Neutrophil (primary cell): ENCODE results near the gene LMNB1.
"Not testable (repeated sequence)": the region's sequence is repeated elsewhere in the genome, so short reads cannot be mapped to it uniquely, and the experiment has no call there.

Experiments
- H3K27ac ChIP-seq: fragments of 200-600 bp; sonication (generic); 2 replicates; pipeline ENCODE4 v1.5.1; 2016; ENCODE audit warnings: mild to moderate bottlenecking, moderate library complexity
- H3K27me3 ChIP-seq: fragments of 200-600 bp; sonication (generic); 2 replicates; pipeline ENCODE4 v1.6.0; 2016; ENCODE audit warnings: mild to moderate bottlenecking
- H3K36me3 ChIP-seq: fragments of 200-600 bp; sonication (generic); 2 replicates; pipeline ENCODE4 v1.5.1; 2017
- H3K4me1 ChIP-seq, 2 experiments: fragments of 200-600 bp in 1 of 2; sonication (generic) in 1 of 2; 1 replicate in 1 of 2; 2 replicates in 1 of 2; pipeline versions ENCODE4 v1.5.1 to v1.6.1; 2013 to 2016; ENCODE audit warnings: low read depth in 1 of 2, low read length in 1 of 2, mild to moderate bottlenecking in 1 of 2, moderate library complexity in 1 of 2; ENCODE audit not compliant: control insufficient read depth in 1 of 2, insufficient read depth in 1 of 2
- H3K4me3 ChIP-seq, 2 experiments: fragments of 200-600 bp in 1 of 2; sonication (generic) in 1 of 2; 1 replicate in 1 of 2; 2 replicates in 1 of 2; pipeline ENCODE4 v1.5.1; 2013 to 2016; ENCODE audit warnings: low read depth in 1 of 2, low read length in 1 of 2, mild to moderate bottlenecking in 1 of 2, moderate library complexity in 1 of 2
- H3K9me3 ChIP-seq: fragments of 200-600 bp; sonication (generic); 2 replicates; pipeline ENCODE4 v1.5.1; 2016
- CTCF ChIP-seq: fragments of 200-600 bp; sonication (generic); IDR thresholded peaks from 2 replicates; pipeline ENCODE4 v1.5.1; 2016; ENCODE audit warnings: antibody characterized with exemption

LMNB1 gene

DNA sequence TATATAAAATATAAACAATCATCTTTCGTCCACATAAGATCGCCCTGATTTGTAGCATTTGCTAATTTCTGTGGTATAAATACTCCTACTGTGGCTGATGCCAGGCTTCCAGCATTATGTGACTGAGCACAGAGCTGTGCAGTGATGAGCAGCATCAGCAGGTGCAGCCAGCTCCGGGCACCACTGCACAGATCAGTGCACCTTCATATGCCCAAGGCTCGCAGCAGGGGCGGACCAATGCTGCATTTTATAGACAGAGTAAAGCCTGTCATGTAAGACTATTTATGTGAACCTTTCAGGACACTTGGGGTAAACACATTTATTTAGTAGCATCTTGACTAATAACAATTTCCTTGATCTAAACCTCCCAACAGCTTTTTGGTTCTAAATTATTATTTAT lies 53.1 kb downstream of the LMNB1 start:
- Histone ChIP-seq H3K4me3 (no peak overlapping the region), H3K4me1 (no peaks in the 10 kb centered on the region), H3K27me3 (no peaks in the 10 kb centered on the region), H3K27ac (no peak overlapping the region), H3K36me3 (peaks cover 99% of the 10 kb centered on the region), H3K9me3 (no peaks in the 10 kb centered on the region)
- no peak for TF ChIP-seq CTCF

DNA sequence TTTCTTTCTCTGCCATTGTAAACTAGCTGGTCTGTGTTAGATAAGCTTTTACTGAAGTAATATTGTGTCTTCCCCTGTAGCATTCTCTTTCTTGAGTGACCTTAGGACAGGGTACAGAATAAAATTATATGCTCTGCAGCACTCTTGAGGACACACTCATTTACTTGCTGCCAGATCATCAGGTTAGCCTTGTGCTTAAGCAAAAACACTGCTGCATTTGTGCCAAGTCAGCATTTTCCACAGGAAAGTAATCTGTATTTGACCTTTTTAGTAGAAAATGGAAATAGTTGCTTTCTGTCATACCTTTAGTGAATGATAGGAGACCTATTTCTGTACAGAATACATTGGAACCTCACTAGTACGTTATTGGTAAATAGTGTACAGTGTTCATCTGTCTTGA lies 54.2 kb downstream of the LMNB1 start:
- H3K27ac ChIP-seq, result no peak overlapping the region
- TF ChIP-seq CTCF, result no peak
- no peaks in the 10 kb centered on the region for H3K27me3 ChIP-seq
- peaks cover 99% of the 10 kb centered on the region for H3K36me3 ChIP-seq
- no peak overlapping the region for H3K4me3 ChIP-seq
- H3K9me3 ChIP-seq, result no peaks in the 10 kb centered on the region
- H3K4me1 ChIP-seq, result no peaks in the 10 kb centered on the region

GRCh38 chr5:126836778-126837177 lies 59.8 kb downstream of the LMNB1 start:
- Histone ChIP-seq H3K4me3 (no peak overlapping the region), H3K4me1 (no peaks in the 10 kb centered on the region), H3K27me3 (no peaks in the 10 kb centered on the region), H3K27ac (no peak overlapping the region), H3K36me3 (peaks cover 70% of the 10 kb centered on the region), H3K9me3 (no peaks in the 10 kb centered on the region)
- TF ChIP-seq CTCF, result no peak

- no peaks in the 10 kb centered on the region for H3K9me3 ChIP-seq
- peaks cover 65% of the 10 kb centered on the region for H3K36me3 ChIP-seq
- no peaks in the 10 kb centered on the region for H3K4me1 ChIP-seq
- H3K27me3 ChIP-seq, result no peaks in the 10 kb centered on the region
- no peak for TF ChIP-seq CTCF
- peak overlapping the region; percentile 13 for H3K27ac ChIP-seq
- no peak overlapping the region for H3K4me3 ChIP-seq
Measured at GRCh38 chr5:126837242-126837641, 60.3 kb downstream of the LMNB1 start.

DNA sequence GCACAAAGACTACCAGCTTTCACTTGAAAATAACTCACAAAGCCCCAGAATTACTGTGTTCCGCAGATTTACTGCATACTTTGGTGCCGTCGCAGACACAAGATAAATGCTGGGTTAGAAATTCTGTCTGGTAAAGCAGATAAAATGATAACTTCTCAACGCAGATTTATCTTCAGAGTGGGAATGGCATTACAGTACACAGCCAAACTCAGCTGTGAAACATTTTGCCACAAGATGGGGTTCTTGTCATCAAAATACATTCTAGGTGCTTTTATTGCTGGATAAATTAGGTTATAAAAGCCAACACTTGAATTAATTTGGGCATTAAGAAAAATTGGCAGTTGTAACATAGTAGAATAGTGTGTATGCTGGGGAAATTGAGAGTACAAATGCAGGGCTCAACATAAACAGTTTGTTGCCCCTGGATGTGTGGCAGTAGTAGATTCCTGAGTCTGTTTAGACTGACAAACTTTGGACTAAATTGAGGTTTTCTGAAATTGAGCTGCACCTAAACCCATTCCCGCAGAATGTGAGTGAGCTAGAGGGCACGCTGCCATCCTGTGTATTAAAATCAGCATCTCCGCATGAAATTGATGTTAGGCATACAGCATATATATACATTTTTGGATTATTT lies 61.1 kb downstream of the LMNB1 start:
- no peaks in the 10 kb centered on the region for H3K9me3 ChIP-seq
- no peak overlapping the region for H3K27ac ChIP-seq
- TF ChIP-seq CTCF, result no peak
- no peaks in the 10 kb centered on the region for H3K27me3 ChIP-seq
- no peak overlapping the region for H3K4me3 ChIP-seq
- no peaks in the 10 kb centered on the region for H3K4me1 ChIP-seq
- H3K36me3 ChIP-seq, result peaks cover 57% of the 10 kb centered on the region

DNA sequence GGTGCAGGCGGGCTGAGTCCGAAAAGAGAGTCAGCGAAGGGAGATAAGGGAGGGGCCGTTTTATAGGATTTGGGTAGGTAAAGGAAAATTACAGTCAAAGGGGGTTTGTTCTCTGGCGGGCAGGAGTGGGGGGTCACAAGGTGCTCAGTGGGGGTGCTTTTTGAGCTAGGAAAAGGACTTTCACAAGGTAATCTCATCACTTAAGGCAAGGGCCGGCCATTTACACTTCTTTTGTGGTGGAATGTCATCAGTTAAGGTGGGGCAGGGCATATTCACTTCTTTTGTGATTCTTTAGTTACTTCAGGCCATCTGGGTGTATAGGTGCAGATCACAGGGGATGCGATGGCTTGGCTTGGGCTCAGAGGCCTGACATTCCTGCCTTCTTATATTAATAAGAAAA lies 62.5 kb downstream of the LMNB1 start:
- H3K36me3 ChIP-seq, result peaks cover 43% of the 10 kb centered on the region
- not testable (repeated sequence) for H3K9me3 ChIP-seq, H3K4me3 ChIP-seq, H3K4me1 ChIP-seq, H3K27ac ChIP-seq, H3K27me3 ChIP-seq

DNA sequence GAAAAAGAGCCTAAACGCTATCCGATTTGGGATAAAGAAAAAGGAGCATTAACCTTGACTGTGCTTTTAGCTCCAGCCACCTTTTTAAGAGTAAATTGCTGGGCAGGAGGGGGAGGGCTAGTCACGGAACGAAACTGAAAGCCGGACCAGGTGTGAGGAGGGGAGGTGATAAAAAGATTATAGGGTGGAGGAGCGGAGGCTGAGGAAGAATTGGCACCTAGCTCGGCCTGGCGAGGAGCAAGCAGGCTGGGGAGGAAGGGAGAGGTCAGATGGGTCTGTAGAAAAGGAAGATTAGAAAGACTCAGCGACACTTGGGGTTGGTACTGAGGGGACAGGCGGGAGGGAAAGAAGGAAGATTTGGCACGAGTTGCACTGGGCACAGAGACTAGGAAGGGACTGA lies 66.4 kb downstream of the LMNB1 start:
- H3K4me3 ChIP-seq, H3K9me3 ChIP-seq, H3K36me3 ChIP-seq, H3K27ac ChIP-seq, H3K27me3 ChIP-seq: not testable (repeated sequence)
- H3K4me1 ChIP-seq, result peaks cover 9 to 15% of the 10 kb centered on the region in 2 experiments

DNA sequence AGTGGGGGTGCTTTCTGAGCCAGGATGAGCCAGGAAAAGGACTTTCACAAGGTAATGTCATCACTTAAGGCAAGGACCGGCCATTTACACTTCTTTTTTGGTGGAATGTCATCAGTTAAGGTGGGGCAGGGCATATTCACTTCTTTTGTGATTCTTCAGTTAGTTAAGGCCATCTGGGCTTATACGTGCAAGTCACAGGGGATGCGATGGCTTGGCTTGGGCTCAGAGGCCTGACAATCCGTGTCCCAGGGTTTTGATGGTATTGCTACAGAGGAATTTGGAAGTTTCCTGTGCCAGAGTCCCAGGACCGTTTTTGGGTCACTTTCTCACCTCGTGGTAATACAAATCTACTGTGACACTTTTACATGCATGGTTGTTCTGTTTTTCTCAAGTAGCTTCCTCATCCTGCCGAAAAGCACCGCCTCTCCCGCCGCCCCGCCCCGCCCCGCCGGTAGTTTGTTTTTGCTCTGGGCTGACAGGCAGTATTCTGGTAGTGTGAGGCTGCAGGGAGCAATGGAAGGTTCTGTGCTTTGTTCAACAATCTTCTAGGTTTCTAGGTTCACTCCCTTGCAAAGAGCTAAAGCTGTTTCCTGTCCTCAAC lies 68.6 kb downstream of the LMNB1 start:
- H3K4me3 ChIP-seq, result peak overlapping the region; percentile 34 to 40
- H3K36me3 ChIP-seq, H3K9me3 ChIP-seq, H3K27me3 ChIP-seq: not testable (repeated sequence)
- H3K4me1 ChIP-seq, result peaks cover 17 to 27% of the 10 kb centered on the region in 2 experiments
- peak overlapping the region; percentile 88 for H3K27ac ChIP-seq
